Measurements from ENCODE around the gene CFAP54.

The CFAP54 gene

GRCh38 chr12:96862326-96862725 is 372.9 kb downstream of the CFAP54 start:
- DNase-seq (ENCODE audit: low read depth, low spot score), result no peak
- no peak overlapping the region for H3K4me3 ChIP-seq (ENCODE audit: low read length)

GRCh38 chr12:96864335-96864734 is 375.0 kb downstream of the CFAP54 start:
- H3K4me3 ChIP-seq (ENCODE audit: low read length), result no peak overlapping the region
- no peak for DNase-seq (ENCODE audit: low read depth, low spot score)

- no peak overlapping the region for H3K4me3 ChIP-seq (ENCODE audit: low read length)
- no peak for DNase-seq (ENCODE audit: low read depth, low spot score)
These were observed 377.6 kb downstream of the CFAP54 start for GRCh38 chr12:96866801-96867590.

GRCh38 chr12:96870946-96871345 is 381.6 kb downstream of the CFAP54 start:
- no peak overlapping the region for H3K4me3 ChIP-seq (ENCODE audit: low read length)
- no peak for DNase-seq (ENCODE audit: low read depth, low spot score)

- DNase-seq (ENCODE audit: low read depth, low spot score), result no peak
These were observed 383.6 kb downstream of the CFAP54 start for GRCh38 chr12:96872961-96873360.

GRCh38 chr12:96874211-96874610 is 384.8 kb downstream of the CFAP54 start:
- DNase-seq (ENCODE audit: low read depth, low spot score), result no peak
- no peak overlapping the region for H3K4me3 ChIP-seq (ENCODE audit: low read length)

More at GRCh38 chr12:96872961-96873360, 383.6 kb downstream of the CFAP54 start:
- H3K4me3 ChIP-seq (ENCODE audit: low read length), result no peak overlapping the region

GRCh38 chr12:96876966-96877365 is 387.6 kb downstream of the CFAP54 start:
- no peak for DNase-seq (ENCODE audit: low read depth, low spot score)
- no peak overlapping the region for H3K4me3 ChIP-seq (ENCODE audit: low read length)

GRCh38 chr12:96878704-96879103 is 389.3 kb downstream of the CFAP54 start:
- no peak for DNase-seq (ENCODE audit: low read depth, low spot score)

GRCh38 chr12:96879301-96879700 is 389.9 kb downstream of the CFAP54 start:
- no peak overlapping the region for H3K4me3 ChIP-seq (ENCODE audit: low read length)
- DNase-seq (ENCODE audit: low read depth, low spot score), result no peak

More at GRCh38 chr12:96878704-96879103, 389.3 kb downstream of the CFAP54 start:
- H3K4me3 ChIP-seq (ENCODE audit: low read length), result no peak overlapping the region

GRCh38 chr12:96880220-96880619 is 390.8 kb downstream of the CFAP54 start:
- no peak for DNase-seq (ENCODE audit: low read depth, low spot score)

GRCh38 chr12:96881608-96882007 is 392.2 kb downstream of the CFAP54 start:
- no peak overlapping the region for H3K4me3 ChIP-seq (ENCODE audit: low read length)
- DNase-seq (ENCODE audit: low read depth, low spot score), result no peak

More at GRCh38 chr12:96880220-96880619, 390.8 kb downstream of the CFAP54 start:
- no peak overlapping the region for H3K4me3 ChIP-seq (ENCODE audit: low read length)

GRCh38 chr12:96882862-96883261 is 393.5 kb downstream of the CFAP54 start:
- no peak overlapping the region for H3K4me3 ChIP-seq (ENCODE audit: low read length)
- no peak for DNase-seq (ENCODE audit: low read depth, low spot score)

GRCh38 chr12:96883571-96883970 is 394.2 kb downstream of the CFAP54 start:
- DNase-seq (ENCODE audit: low read depth, low spot score), result no peak
- no peak overlapping the region for H3K4me3 ChIP-seq (ENCODE audit: low read length)

- no peak overlapping the region for H3K4me3 ChIP-seq (ENCODE audit: low read length)
- DNase-seq (ENCODE audit: low read depth, low spot score), result no peak
These were observed 397.8 kb downstream of the CFAP54 start for GRCh38 chr12:96886998-96887677.

- DNase-seq (ENCODE audit: low read depth, low spot score), result no peak
These were observed 400.0 kb downstream of the CFAP54 start for GRCh38 chr12:96889273-96889933.

GRCh38 chr12:96890331-96890730 is 401.0 kb downstream of the CFAP54 start:
- no peak overlapping the region for H3K4me3 ChIP-seq (ENCODE audit: low read length)

More at GRCh38 chr12:96889273-96889933, 400.0 kb downstream of the CFAP54 start:
- no peak overlapping the region for H3K4me3 ChIP-seq (ENCODE audit: low read length)

GRCh38 chr12:96892104-96892503 is 402.7 kb downstream of the CFAP54 start:
- DNase-seq (ENCODE audit: low read depth, low spot score), result no peak
- H3K4me3 ChIP-seq (ENCODE audit: low read length), result no peak overlapping the region

More at GRCh38 chr12:96890331-96890730, 401.0 kb downstream of the CFAP54 start:
- no peak for DNase-seq (ENCODE audit: low read depth, low spot score)

GRCh38 chr12:96897421-96897820 is 408.0 kb downstream of the CFAP54 start:
- H3K4me3 ChIP-seq (ENCODE audit: low read length), result no peak overlapping the region

GRCh38 chr12:96901175-96901574 is 411.8 kb downstream of the CFAP54 start:
- H3K4me3 ChIP-seq (ENCODE audit: low read length), result no peak overlapping the region

More at GRCh38 chr12:96897421-96897820, 408.0 kb downstream of the CFAP54 start:
- no peak for DNase-seq (ENCODE audit: low read depth, low spot score)

GRCh38 chr12:96902076-96902475 is 412.7 kb downstream of the CFAP54 start:
- no peak overlapping the region for H3K4me3 ChIP-seq (ENCODE audit: low read length)
- DNase-seq (ENCODE audit: low read depth, low spot score), result peak; percentile 34

More at GRCh38 chr12:96901175-96901574, 411.8 kb downstream of the CFAP54 start:
- DNase-seq (ENCODE audit: low read depth, low spot score), result no peak
